Mucosa of descending colon (tissue), 3 donors: Measurements from ENCODE around the gene ANKRD44. TPM values are rescaled to one million over a fixed set of nuclear protein-coding genes. Genes with fewer than 3 reads are reported as not detected.

ENCODE experiments used
- ATAC-seq: fragments of 200-7000 bp; cut with Tn5 transposase; one replicate; pipeline ENCODE4 v1.9.1; 2020; ENCODE audit warnings: mild to moderate bottlenecking, moderate library complexity
- DNase-seq, 3 donors: peaks; one replicate each; pipeline ENCODE4 v3.0.0-alpha.2; 2020
- H3K36me3 ChIP-seq: fragments of 200-600 bp; one replicate; pipeline ENCODE4 v1.8.0; 2021; ENCODE audit warnings: low read depth, mild to moderate bottlenecking
- H3K4me1 ChIP-seq: fragments of 200-600 bp; one replicate; pipeline ENCODE4 v1.8.0; 2021; ENCODE audit warnings: low read depth, mild to moderate bottlenecking
- H3K4me3 ChIP-seq: fragments of 200-600 bp; one replicate; pipeline ENCODE4 v1.8.0; 2021; ENCODE audit warnings: mild to moderate bottlenecking
- H3K9me3 ChIP-seq: fragments of 200-600 bp; one replicate; pipeline ENCODE4 v1.8.0; 2021; ENCODE audit warnings: mild to moderate bottlenecking
- intact Hi-C, 2 donors: fragments of 100-400 bp; cut with DNase I in 1 of 2; cut with micrococcal nuclease in 1 of 2; formaldehyde crosslinking; loops; one replicate each; pipeline versions ENCODE4 v1.11.0 to v1.11.1; 2022; cut with DNase I, micrococcal nuclease
- total RNA-seq, 3 donors: library from RNA; stranded (reverse); fragmentation: NEBNext Ultra II Directional in 2 of 3; extraction: Animal tissue kit (Norgen Biotek cat#: 25700) in 2 of 3; gene quantifications; one replicate each; pipeline versions ENCODE4 v1.2.1 to v1.2.4, GENCODE V29; 2021 to 2023
- TF ChIP-seq, protein P1 (sequence below): fragments of 200-600 bp; IDR thresholded peaks from one replicate; pipeline ENCODE4 v1.8.0; 2022; ENCODE audit warnings: antibody characterized with exemption, mild to moderate bottlenecking
- donor health status: DM: no; HTN: no; CAD: no; lungs with moderate emphysema.
- donor health status: DM: no; HTN: no; CAD: no.
- donor health status: DM: no; HTN: yes; CAD: no.

ANKRD44 gene
- total RNA-seq, 3 donors from 2014 or later: 9.7 to 25.7 (median 13.7) TPM

DNA sequence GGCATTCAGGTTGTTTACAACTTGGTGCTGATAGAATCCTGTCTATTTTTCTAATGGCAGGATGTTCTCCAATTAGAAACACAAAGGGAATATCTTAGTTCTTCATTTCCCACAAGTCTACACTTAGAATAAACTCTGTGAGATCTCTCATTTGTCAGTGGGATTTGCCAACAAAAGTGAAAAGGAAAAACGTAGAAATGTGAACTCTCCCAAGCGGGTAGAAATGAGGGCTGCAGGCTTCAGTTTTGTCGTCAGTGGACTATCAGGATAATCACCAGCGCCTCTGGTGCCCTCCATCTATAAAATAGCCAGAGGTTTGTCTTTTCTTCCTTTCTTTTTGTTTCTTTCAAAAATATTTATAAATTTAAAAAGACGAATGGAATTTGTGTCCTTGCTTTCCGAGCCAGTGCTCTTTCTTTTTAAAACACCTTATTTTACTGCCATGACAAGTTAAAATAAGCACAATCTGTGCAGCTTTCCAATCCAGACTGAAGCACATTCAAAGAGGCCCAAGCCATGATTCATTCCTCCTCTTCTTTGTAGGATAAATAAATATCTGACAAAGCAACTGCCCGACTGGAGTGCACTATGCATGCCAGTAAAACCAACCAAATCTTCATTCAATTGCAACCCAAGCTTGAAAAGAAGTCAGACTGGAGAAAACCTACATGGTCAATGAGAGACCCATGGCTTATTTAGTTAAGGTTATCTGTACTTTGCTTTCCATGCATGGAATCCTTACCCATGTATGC is 185.8 kb downstream of the ANKRD44 start:
- intact Hi-C loops: no loop called here
- Histone ChIP-seq H3K9me3 (no peaks in the 10 kb centered on the region), H3K36me3 (no peaks in the 10 kb centered on the region), H3K4me3 (no peak overlapping the region), H3K4me1 (no peaks in the 10 kb centered on the region)
- no peak for DNase-seq
- TF ChIP-seq, protein P1, sequence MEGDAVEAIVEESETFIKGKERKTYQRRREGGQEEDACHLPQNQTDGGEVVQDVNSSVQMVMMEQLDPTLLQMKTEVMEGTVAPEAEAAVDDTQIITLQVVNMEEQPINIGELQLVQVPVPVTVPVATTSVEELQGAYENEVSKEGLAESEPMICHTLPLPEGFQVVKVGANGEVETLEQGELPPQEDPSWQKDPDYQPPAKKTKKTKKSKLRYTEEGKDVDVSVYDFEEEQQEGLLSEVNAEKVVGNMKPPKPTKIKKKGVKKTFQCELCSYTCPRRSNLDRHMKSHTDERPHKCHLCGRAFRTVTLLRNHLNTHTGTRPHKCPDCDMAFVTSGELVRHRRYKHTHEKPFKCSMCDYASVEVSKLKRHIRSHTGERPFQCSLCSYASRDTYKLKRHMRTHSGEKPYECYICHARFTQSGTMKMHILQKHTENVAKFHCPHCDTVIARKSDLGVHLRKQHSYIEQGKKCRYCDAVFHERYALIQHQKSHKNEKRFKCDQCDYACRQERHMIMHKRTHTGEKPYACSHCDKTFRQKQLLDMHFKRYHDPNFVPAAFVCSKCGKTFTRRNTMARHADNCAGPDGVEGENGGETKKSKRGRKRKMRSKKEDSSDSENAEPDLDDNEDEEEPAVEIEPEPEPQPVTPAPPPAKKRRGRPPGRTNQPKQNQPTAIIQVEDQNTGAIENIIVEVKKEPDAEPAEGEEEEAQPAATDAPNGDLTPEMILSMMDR: no peak
- no peak for ATAC-seq

DNA sequence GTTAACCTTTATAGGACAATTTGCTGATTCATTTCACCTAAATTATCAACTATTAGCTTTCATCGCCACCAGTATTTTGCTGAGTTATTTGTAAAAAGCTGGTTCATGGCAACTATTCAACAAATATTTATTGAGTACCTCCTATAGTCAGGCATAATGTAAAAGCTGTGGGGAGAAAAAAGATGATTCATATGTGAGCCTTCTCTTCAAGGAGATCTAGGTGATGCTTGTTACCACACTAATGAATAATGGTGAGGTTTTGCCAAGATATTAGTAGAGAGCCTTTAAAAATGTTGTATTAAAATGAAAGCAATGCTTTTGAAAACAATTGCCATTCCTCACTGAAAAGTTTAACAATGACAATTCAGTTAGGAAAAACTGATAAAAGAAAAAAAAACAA is 187.8 kb downstream of the ANKRD44 start:
- intact Hi-C loops: no loop called here
- DNase-seq: no peak
- ATAC-seq: no peak
- H3K4me1 ChIP-seq: no peaks in the 10 kb centered on the region
- no peak overlapping the region for H3K4me3 ChIP-seq
- no peaks in the 10 kb centered on the region for H3K36me3 ChIP-seq
- H3K9me3 ChIP-seq: no peaks in the 10 kb centered on the region
- TF ChIP-seq, protein P1: no peak

DNA sequence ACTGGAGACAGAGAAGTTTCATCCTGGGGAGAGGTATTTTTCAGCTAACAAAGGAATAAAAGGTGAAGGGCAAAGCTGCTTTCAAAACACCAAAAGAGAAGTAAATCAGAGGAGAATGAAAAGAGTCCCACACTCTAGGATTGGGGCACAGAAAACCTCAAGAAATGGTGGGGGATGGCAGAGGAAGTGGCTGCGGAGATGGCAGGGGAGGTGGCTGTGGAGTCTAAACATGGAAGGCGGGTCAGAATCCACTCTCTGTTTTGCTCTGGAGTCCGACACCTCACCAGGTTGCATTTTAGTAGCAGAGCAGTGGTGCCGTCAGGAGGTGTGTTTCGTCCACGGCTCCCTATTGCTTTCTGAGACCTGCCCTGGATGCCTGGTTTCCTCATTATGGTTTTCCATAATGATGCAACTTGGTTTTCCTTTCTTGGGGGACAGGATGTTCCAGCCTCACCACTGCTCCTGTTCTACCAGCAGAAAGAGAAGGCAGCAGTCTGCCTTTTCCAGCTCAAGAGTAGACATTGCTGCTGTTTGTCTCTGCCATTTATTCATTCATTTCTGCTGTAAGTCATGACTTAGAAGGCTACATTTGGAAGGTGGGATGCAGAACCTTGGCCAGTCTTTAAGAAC is 188.7 kb downstream of the ANKRD44 start:
- Histone ChIP-seq H3K4me3 (no peak overlapping the region), H3K36me3 (no peaks in the 10 kb centered on the region), H3K4me1 (no peaks in the 10 kb centered on the region), H3K9me3 (no peaks in the 10 kb centered on the region)
- ATAC-seq (no peak), DNase-seq (no peak)
- TF ChIP-seq, protein P1: no peak
- intact Hi-C loops: no loop called here

DNA sequence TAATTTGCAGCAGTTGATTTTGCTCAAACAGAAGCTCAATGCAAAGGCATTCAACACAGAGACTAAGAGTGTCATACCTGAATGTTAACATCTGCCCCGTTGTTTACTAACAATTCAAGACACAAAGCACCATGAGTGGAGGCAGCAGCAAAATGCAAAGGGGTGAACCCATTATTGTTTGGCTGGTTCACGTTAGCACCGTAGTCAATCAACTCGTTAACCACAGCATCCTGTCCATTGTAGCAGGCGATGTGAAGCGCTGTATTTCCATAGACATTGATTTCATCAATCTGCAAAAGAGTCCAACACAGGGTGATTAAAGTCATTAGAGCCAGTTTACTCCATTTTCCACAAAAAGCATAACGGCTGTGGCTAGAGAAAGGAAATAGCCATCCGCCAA is 189.3 kb downstream of the ANKRD44 start:
- TF ChIP-seq, protein P1: no peak

DNA sequence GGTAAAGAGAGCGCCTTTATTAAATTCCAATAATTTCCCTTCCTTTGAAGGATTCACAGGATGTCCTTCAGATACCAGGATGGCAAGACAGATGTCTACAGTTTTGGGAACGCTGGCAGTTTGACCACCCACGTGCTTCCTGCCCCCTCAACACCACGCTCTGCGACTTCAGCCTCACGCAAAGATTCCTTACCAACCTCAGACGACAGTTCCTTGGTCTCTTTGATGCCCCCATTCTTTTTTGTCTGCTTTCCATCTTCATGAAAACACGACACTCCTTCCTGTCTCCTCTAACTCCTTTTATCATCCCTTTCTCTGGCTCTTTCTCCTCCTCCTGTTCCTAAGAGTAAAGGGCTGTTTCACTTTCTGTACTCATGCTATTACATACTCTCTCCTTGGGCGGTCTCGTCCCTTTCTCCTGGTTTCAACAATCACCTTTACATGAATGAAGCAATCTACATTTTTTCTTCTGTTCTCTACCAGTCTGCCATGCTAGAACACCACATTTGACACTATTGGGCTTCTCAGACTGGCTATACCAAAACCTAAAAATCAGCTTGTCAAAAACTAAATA is 194.2 kb downstream of the ANKRD44 start:
- DNase-seq: no peak
- TF ChIP-seq, protein P1: no peak
- no peaks in the 10 kb centered on the region for H3K4me1 ChIP-seq
- H3K4me3 ChIP-seq: no peak overlapping the region
- ATAC-seq: no peak
- no peaks in the 10 kb centered on the region for H3K9me3 ChIP-seq
- H3K36me3 ChIP-seq: no peaks in the 10 kb centered on the region
- intact Hi-C loops: loop anchor here in 1 of 2 donors (10.0 kb wide), 2 partner anchors 48 to 258 kb away; no protein-coding TSS in a partner anchor

More for the DNA sequence above, 189.3 kb downstream of the ANKRD44 start:
- Histone ChIP-seq H3K4me3 (no peak overlapping the region), H3K4me1 (no peaks in the 10 kb centered on the region), H3K36me3 (no peaks in the 10 kb centered on the region), H3K9me3 (no peaks in the 10 kb centered on the region)
- ATAC-seq (no peak), DNase-seq (no peak)
- intact Hi-C loops: no loop called here
